Stimulated activated CD8-positive, alpha-beta memory T cell treated with anti-CD3 and anti-CD28 coated beads, Interleukin-2, amount 100 ng/mL, for 48 hours (primary cell): ENCODE data around the gene LRRC59.

Experiments
- DNase-seq, 2 donors: peaks; one replicate each; pipeline ENCODE4 v3.0.0-alpha.2; 2020; ENCODE audit warnings: low read depth in 2 of 2

The LRRC59 gene

GRCh38 chr17:50388728-50389127 is 8.6 kb downstream of the LRRC59 start:
- DNase-seq: no peak

GRCh38 chr17:50386510-50386909 is 10.8 kb downstream of the LRRC59 start:
- no peak for DNase-seq

- DNase-seq: no peak
These were observed 14.4 kb downstream of the LRRC59 start for GRCh38 chr17:50382931-50383330.

GRCh38 chr17:50381920-50382319 is 15.4 kb downstream of the LRRC59 start:
- DNase-seq: no peak

GRCh38 chr17:50381260-50381815 is 16.0 kb downstream of the LRRC59 start:
- no peak for DNase-seq

- DNase-seq: no peak
These were observed 16.7 kb downstream of the LRRC59 start for GRCh38 chr17:50380369-50381259.

GRCh38 chr17:50379351-50380132 is 17.8 kb downstream of the LRRC59 start:
- DNase-seq: no peak

- no peak for DNase-seq
These were observed 21.3 kb downstream of the LRRC59 start for GRCh38 chr17:50375858-50376538.

GRCh38 chr17:50373705-50374104 is 23.6 kb downstream of the LRRC59 start:
- no peak for DNase-seq

GRCh38 chr17:50372758-50373556 is 24.4 kb downstream of the LRRC59 start, which contains the start of the genes EME1 and MRPL27:
Gene EME1 (plus strand): TSS chr17:50373229. CDS start chr17:50375209, 1,980 bp downstream.
Gene MRPL27 (minus strand): TSS chr17:50373184. CDS start chr17:50373170, 14 bp downstream.
- DNase-seq: peak; percentile 67 to 70

GRCh38 chr17:50372222-50372757 is 25.0 kb downstream of the LRRC59 start:
- DNase-seq: no peak

- DNase-seq: no peak
These were observed 25.8 kb downstream of the LRRC59 start for GRCh38 chr17:50371526-50371925.

GRCh38 chr17:50370052-50370451 is 27.3 kb downstream of the LRRC59 start:
- DNase-seq: no peak

- DNase-seq: no peak
These were observed 29.9 kb downstream of the LRRC59 start for GRCh38 chr17:50367401-50367800.

- no peak for DNase-seq
These were observed 31.5 kb downstream of the LRRC59 start for GRCh38 chr17:50365649-50366393.

GRCh38 chr17:50365165-50365564 is 32.2 kb downstream of the LRRC59 start:
- DNase-seq: no peak

GRCh38 chr17:50364715-50365114 is 32.6 kb downstream of the LRRC59 start:
- no peak for DNase-seq

GRCh38 chr17:50364061-50364458 is 33.3 kb downstream of the LRRC59 start:
- DNase-seq: no peak

- no peak for DNase-seq
These were observed 33.9 kb downstream of the LRRC59 start for GRCh38 chr17:50363217-50364060.
